ENCODE results near the gene DNAH6.

GRCh38 chr2:84836215-84836614 lies 319.9 kb downstream of the DNAH6 start:
- no peak for TF ChIP-seq ZFP3 (CRISPR knock-in tag; IDR thresholded peaks at IDR 0.05)
- no peak for TF ChIP-seq ZFP30 (CRISPR knock-in tag; IDR thresholded peaks at IDR 0.05)
- no peak for TF ChIP-seq ZC3H10 (CRISPR knock-in tag; IDR thresholded peaks at IDR 0.05)
- TF ChIP-seq ISL1 (CRISPR knock-in tag; IDR thresholded peaks at IDR 0.05) = no peak
- no peak for TF ChIP-seq CSDC2 (CRISPR knock-in tag; IDR thresholded peaks at IDR 0.05)
- no peak for TF ChIP-seq ZNF565 (CRISPR knock-in tag; conservative IDR thresholded peaks at IDR 0.05; ENCODE audit: low read depth)
- TF ChIP-seq CSRNP3 (CRISPR knock-in tag; IDR thresholded peaks at IDR 0.05) = no peak
- TF ChIP-seq ZNF8 (CRISPR knock-in tag; IDR thresholded peaks at IDR 0.05) = no peak
- TF ChIP-seq SNAI2 (CRISPR knock-in tag; IDR thresholded peaks at IDR 0.05) = no peak

Data from SK-N-SH treated with all-trans-retinoic acid at 6 μM for 48 hours (cell line).